ENCODE results near the gene TMSB4X. TPM values are rescaled to one million over a fixed set of nuclear protein-coding genes. Genes with fewer than 3 reads are reported as not detected.

The TMSB4X gene
- total and polyA plus RNA-seq, 2 of the 4 experiments (the other 2 are of a cell fraction), result 4,648 to 11,116 TPM

DNA sequence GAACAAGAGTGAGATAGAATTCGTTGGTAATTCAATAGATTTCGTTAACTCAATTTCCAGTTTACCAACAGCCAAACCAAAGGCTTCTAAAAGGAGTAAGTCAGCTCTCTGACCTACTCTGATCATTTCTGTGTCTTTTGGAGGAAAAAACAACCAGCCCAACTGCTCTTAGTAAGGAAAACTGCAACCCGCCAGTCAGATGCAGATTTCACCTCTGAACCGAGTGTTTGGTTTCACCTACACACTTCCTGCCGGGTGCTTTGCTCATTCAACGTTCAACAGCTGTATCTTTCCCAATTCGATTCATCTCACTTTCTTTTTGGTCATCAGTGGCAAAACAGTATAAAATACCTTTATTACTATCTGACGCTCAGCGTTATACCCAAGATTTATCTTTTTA, 24.5 kb downstream of the TMSB4X start:
- no peak overlapping the region for H2AK9ac ChIP-seq (replicated peaks; ENCODE audit: low read depth, low read length, poor library complexity)
- no peaks in the 10 kb centered on the region for H3K79me1 ChIP-seq (ENCODE audit: low read depth in 1 of 2, low read length in 2 of 2)
- DNase-seq (peak; percentile 32), ATAC-seq (ENCODE audit: low read depth) (no peak)
- no peak overlapping the region for H3K9ac ChIP-seq (ENCODE audit: low read depth, low read length)
- no peak overlapping the region for H3K14ac ChIP-seq (replicated peaks; ENCODE audit: low read depth, low read length)
- no peak overlapping the region for H2BK5ac ChIP-seq (ENCODE audit: low read depth, low read length, poor library complexity, severe bottlenecking)
- no peak overlapping the region for H3K23ac ChIP-seq (ENCODE audit: low read depth, low read length)
- no peak overlapping the region for H3K56ac ChIP-seq (ENCODE audit: extremely low read depth, insufficient read depth, low read length)
- H2BK15ac ChIP-seq (ENCODE audit: low read depth, low read length), result no peak overlapping the region
- no peaks in the 10 kb centered on the region; the same call in 1 of the 2 replicates for H3K4me1 ChIP-seq (ENCODE audit: control insufficient read depth, insufficient read depth, low read length)
- H3K27me3 ChIP-seq (ENCODE audit: control insufficient read depth, insufficient read depth, low read length), result no peaks in the 10 kb centered on the region
- WGBS, 2 experiments (ENCODE audit: extremely low coverage in 2 of 2, insufficient read length in 1 of 2), result 32% methylated on average over 3 of the region's 9 CpGs; no CpG with 5 or more reads in 1 of the 2 experiments
- no peaks in the 10 kb centered on the region for H3K36me3 ChIP-seq (ENCODE audit: control insufficient read depth, insufficient read depth, low read length)
- no peak overlapping the region for H2BK120ac ChIP-seq (ENCODE audit: low read depth, low read length)
- no peak overlapping the region for H4K5ac ChIP-seq (ENCODE audit: low read depth, low read length)
- TF ChIP-seq RFX5 (IDR thresholded peaks at IDR 0.05; ENCODE audit: low read depth, low read length) (no peak), NFE2L2 (IDR thresholded peaks at IDR 0.05; ENCODE audit: low read depth, low read length) (no peak), RAD21 (IDR thresholded peaks at IDR 0.05; ENCODE audit: low read length) (no peak), SMC3 (IDR thresholded peaks at IDR 0.05; ENCODE audit: low read depth, low read length) (no peak), BHLHE40 (IDR thresholded peaks at IDR 0.05; ENCODE audit: low read depth, low read length) (no peak), RCOR1 (IDR thresholded peaks at IDR 0.05; ENCODE audit: insufficient replicate concordance, low read length) (no peak), MXI1 (IDR thresholded peaks at IDR 0.05; ENCODE audit: borderline replicate concordance, low read depth, low read length) (no peak), CHD1 (IDR thresholded peaks at IDR 0.05; ENCODE audit: low read depth, low read length) (no peak), CEBPB (IDR thresholded peaks at IDR 0.05; ENCODE audit: low read depth, low read length) (no peak), FOS (IDR thresholded peaks at IDR 0.05; ENCODE audit: low read depth, low read length) (no peak)
- TF ChIP-seq, protein P1, sequence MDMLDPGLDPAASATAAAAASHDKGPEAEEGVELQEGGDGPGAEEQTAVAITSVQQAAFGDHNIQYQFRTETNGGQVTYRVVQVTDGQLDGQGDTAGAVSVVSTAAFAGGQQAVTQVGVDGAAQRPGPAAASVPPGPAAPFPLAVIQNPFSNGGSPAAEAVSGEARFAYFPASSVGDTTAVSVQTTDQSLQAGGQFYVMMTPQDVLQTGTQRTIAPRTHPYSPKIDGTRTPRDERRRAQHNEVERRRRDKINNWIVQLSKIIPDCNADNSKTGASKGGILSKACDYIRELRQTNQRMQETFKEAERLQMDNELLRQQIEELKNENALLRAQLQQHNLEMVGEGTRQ (IDR thresholded peaks at IDR 0.05; ENCODE audit: low read depth, low read length), result no peak
- TF ChIP-seq, protein P2, sequence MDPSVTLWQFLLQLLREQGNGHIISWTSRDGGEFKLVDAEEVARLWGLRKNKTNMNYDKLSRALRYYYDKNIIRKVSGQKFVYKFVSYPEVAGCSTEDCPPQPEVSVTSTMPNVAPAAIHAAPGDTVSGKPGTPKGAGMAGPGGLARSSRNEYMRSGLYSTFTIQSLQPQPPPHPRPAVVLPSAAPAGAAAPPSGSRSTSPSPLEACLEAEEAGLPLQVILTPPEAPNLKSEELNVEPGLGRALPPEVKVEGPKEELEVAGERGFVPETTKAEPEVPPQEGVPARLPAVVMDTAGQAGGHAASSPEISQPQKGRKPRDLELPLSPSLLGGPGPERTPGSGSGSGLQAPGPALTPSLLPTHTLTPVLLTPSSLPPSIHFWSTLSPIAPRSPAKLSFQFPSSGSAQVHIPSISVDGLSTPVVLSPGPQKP (IDR thresholded peaks at IDR 0.05; ENCODE audit: borderline replicate concordance, low read depth, low read length), result no peak
- H4K91ac ChIP-seq (ENCODE audit: insufficient read depth, low read depth, low read length), result no peak overlapping the region
- no peak overlapping the region for H2AK5ac ChIP-seq (ENCODE audit: low read depth, low read length)
- H4K20me1 ChIP-seq (ENCODE audit: insufficient read depth, low read length), result no peaks in the 10 kb centered on the region
- no peak overlapping the region for H3K4ac ChIP-seq (ENCODE audit: low read depth, low read length)
- no peaks in the 10 kb centered on the region for H3K9me1 ChIP-seq (ENCODE audit: insufficient read depth, low read length)
- no TSS peak for BruUV-seq (replicated peaks)
- no peak overlapping the region for H3K4me2 ChIP-seq (ENCODE audit: low read depth, low read length)
- no peaks in the 10 kb centered on the region for H3K9me3 ChIP-seq (ENCODE audit: control insufficient read depth, insufficient read depth, low read length)
- H3K27ac ChIP-seq (ENCODE audit: insufficient read depth, low read length), result no peak overlapping the region
- H3K18ac ChIP-seq (ENCODE audit: low read depth, low read length), result no peak overlapping the region
- no peak overlapping the region for H3K4me3 ChIP-seq (ENCODE audit: insufficient read depth, low read depth, low read length)
- in situ Hi-C loops (cut with MboI; ENCODE audit: low sequenced_read_pairs) (no loop called here), dilution Hi-C loops (cut with HindIII; ENCODE audit: low sequenced_read_pairs, unreplicated experiment) (no loop called here), intact Hi-C loops (cut with micrococcal nuclease) (no loop called here)
- no peak overlapping the region for H4K8ac ChIP-seq (ENCODE audit: low read depth in 2 of 2, low read length in 2 of 2)
- no peak overlapping the region for H2BK20ac ChIP-seq (ENCODE audit: low read depth, low read length)
- H2AFZ ChIP-seq (replicated peaks; ENCODE audit: low read length, poor library complexity), result no peak overlapping the region
- ChIA-PET CTCF (no interaction called here), POLR2A (ENCODE audit: unreplicated experiment) (no interaction called here)
